Loucy (cell line): ENCODE measurements around the gene BIRC7.

Experiments
- EZH2phosphoT487 ChIP-seq: fragments of 200-600 bp; IDR thresholded peaks from 2 replicates; pipeline ENCODE4 v1.6.1; 2018; ENCODE audit warnings: antibody characterized with exemption, mild to moderate bottlenecking, moderate library complexity, borderline replicate concordance
- TF ChIP-seq, protein P1 (sequence below): fragments of 200-600 bp; sonication (generic); conservative IDR thresholded peaks from 2 replicates; pipeline ENCODE4 v1.5.1; 2014; ENCODE audit warnings: mild to moderate bottlenecking, antibody characterized with exemption, low read length

DNA sequence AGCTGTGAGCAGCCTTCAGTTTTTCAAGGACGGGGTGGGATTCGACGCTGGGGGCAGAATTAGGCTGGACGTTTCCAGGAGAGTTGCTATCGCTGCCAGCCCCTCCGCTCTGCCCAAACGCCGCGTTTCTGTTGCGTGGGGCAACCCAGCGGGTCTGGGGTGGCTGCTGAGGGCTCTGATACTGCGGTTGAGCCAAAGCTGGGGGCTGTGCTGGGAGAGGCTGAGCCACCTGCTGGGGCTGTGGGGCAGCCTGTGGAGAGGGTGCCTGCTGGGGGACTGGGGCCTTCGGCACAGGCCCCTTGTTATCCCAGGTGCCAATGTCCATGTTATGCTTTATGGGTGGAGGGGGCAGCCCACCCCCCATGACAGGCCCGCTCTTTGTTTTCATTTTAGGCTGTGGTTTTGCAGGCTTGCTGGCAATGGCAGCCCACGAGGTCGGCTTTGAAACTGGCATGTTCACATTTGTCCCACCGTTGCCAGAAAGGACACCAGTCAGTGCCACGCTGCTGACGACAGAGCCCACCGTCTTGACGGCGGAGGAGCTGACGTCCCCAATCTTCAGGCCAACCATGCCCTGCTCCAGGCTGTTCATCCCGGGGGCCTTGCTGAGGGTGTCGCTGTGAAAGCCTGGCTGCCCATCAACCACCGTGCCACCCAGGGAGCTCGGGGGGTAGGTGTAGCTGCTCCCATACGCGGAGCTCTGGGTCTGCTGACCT lies 32.7 kb upstream of the BIRC7 start:
- TF ChIP-seq, protein P1, sequence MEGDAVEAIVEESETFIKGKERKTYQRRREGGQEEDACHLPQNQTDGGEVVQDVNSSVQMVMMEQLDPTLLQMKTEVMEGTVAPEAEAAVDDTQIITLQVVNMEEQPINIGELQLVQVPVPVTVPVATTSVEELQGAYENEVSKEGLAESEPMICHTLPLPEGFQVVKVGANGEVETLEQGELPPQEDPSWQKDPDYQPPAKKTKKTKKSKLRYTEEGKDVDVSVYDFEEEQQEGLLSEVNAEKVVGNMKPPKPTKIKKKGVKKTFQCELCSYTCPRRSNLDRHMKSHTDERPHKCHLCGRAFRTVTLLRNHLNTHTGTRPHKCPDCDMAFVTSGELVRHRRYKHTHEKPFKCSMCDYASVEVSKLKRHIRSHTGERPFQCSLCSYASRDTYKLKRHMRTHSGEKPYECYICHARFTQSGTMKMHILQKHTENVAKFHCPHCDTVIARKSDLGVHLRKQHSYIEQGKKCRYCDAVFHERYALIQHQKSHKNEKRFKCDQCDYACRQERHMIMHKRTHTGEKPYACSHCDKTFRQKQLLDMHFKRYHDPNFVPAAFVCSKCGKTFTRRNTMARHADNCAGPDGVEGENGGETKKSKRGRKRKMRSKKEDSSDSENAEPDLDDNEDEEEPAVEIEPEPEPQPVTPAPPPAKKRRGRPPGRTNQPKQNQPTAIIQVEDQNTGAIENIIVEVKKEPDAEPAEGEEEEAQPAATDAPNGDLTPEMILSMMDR, result no peak
- no peak for TF ChIP-seq EZH2phosphoT487
